GM18505 (cell line): ENCODE results near the gene ZBP1.

Experiments used
- ATAC-seq: cut with Tn5 transposase; IDR thresholded peaks from one replicate; pipeline ENCODE4 v1.9.1; 2021; ENCODE audit not compliant: unreplicated experiment
- POLR2A ChIP-seq: IDR thresholded peaks from 4 replicates; pipeline ENCODE4 v1.6.1; 2011; ENCODE audit warnings: borderline replicate concordance; ENCODE audit not compliant: insufficient read depth, insufficient read length; ENCODE audit errors: extremely low read depth

ZBP1 gene

DNA sequence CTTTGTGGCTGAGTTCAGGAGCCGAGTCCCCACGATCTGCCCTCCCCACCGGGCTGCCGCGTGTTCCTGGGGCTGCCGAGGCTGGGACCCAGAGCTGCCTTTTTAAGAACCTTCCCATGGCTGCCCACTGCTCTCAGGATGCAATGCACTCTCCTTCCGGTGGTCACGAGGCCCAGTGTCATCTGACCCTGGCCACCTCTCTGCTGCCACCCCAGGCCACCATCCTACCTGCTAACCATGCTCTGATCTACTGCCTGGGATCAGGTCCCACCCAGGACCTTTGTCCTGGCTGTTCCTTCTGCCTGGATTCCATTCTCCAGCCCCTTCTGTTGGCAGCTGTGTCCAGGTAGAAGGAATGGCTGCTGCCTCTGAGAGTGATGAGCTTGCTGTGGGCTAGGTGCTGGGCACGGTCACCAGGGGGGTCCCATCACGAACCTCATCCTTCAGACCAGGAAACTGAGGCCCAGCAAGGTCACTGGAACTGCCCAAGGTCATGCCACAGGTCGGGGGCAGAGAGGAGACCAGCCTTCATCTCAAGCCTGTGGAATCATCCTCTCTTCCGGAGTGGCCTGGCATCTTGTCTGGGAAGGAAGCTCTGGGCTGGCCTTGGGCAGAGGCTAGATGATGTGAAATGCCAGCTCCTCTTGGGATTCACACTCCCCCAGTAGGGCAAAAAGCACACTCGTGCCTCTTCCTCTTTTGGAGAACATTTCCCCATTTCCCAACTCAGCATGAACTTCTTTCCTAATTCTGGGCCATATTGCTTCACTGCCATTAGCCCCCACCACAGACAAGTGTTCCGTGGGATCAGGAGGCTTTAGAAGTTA, 38.8 kb downstream of the ZBP1 start:
- no peak for ATAC-seq
- TF ChIP-seq POLR2A: no peak

DNA sequence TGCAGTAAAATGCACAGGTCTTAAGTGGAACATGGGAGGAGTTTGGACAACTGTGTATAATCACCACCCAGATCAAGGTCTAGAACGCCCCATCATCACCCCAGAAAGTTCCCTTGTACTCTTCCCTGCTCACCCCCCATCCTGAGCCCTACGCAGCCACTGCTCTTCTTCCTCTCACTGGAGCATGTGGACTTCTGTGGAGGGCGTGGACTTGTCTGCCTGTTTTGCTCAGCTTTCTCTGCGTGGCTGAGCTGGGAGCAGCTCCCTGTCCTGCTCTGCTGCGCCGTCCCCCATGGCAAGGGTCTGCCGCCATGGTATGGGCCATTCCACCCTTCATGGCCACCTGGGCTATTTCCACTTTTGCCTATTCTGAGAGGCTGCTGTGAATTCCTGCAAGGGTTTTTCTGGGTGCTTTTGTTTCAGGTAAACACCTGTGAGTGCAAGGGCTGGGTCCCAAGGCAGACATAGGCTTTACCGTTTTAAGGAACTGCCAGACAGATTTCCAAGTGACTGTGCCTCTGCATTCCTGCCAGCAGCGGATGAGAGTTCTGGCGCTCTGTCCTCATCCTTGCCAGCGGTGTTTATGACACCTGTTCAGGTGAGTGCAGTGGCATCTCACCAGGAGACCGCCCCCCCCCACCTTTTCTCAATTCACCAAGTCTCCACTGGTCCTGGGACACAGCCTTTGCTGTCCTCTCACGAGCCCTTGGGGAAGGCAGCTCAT, 39.6 kb downstream of the ZBP1 start:
- ATAC-seq: no peak
- TF ChIP-seq POLR2A: no peak

- no peak for ATAC-seq
- TF ChIP-seq POLR2A: no peak
These were observed 40.3 kb downstream of the ZBP1 start for GRCh38 chr20:57579898-57580447.

DNA sequence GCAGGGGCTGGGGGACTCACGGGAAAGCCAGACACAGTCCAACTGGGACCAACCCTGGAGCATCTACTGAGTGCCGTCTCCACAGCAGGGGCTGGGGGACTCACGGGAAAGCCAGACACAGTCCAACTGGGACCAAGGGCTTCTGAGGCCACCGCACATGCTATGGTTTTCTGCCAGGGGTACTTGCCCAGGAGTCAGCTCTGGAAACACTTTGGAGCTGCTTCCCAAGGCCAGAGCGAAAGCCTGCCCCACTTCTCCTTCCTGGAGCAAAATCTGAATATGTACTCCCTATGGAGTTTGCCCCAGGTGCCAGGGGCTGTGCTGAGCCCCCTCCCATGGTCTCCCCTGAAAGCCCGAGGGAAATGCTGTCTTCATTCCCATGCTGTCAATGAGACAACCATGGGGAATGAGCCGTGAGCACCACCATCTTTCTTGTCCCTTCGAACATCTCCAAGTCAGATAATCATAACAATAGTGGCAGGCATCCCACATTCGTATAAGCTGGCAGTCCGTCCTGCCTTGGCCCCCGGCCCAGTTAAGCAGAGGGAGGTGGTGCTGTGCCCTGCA, 40.8 kb downstream of the ZBP1 start:
- no peak for ATAC-seq
- TF ChIP-seq POLR2A: no peak

DNA sequence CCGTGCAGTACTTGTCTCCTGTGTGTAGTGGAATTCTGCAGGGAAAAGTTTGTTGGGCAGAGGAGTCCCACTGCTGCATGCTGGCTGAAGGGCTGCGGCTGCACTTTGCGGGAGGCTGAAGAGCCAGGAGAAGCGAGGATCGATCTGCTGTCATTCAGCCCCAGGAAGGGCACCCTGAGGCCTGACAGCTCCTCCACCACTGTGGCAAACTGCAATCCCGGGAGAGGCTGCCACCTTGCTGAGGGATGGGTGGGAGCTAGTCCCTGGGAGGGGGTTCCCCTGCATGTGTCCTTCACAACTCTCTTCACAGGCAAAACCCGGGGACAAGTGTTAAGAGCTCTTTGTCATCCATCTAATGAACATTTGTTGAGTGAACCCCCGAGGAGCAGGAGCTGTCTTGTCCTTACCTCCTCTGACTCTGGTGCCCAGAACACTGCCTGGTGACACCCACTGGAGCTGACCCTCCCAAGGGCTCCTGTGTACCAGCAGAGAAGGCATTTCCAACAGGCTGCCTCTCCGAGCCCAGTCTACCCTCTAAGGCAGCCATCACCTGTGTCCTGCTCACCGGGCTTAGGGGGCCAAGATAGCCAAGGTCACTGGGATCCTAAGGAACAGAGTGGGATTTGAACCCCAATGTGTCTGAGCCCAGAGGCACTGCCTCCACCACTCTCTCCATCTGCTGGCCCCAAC, 41.6 kb downstream of the ZBP1 start:
- TF ChIP-seq POLR2A: no peak
- ATAC-seq: no peak

GRCh38 chr20:57577679-57578475, 42.3 kb downstream of the ZBP1 start:
- ATAC-seq: no peak

DNA sequence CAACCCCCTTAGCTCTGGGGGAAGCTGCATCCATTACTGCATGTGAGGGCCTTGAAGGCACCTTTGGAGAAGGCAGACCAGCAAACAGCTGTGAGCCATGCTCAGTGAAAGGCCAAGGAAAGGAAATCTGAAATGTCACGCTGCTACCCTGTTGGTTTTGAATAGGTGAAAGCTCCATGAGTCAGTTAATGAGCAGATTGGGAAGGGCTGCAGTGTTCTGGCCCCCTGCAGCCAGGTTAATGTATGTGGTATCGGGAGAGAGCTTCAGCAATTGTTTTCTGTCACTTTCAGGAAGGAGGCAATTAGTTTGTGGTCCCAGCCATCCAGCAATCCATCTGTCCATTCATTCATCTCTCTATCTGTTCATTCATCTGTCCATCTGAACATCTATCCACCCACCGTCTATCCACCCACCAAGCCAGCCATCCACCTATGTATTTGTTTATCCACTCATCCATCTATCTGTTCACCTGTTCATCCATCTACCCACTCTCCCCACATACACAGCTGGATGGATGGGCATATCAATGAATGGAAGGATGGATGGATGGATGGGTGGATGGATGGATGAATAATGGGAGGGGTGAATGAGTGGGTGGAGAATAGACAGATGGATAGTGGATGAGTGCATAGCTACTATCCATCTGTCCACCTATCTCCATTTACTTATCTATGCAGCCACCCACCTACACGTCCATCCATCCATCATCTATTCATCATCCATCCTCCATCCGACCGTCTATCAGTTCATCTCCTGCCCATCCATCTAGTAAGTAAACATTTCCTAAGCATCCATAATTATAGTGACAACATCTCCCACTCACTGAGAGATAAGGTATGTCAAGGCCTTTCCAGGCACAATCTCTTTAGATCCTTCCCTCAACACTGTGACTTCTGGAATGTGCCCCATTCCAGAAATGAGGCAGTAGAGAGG, 43.3 kb downstream of the ZBP1 start:
- no peak for TF ChIP-seq POLR2A
- no peak for ATAC-seq

More at GRCh38 chr20:57577679-57578475, 42.3 kb downstream of the ZBP1 start:
- TF ChIP-seq POLR2A: no peak

DNA sequence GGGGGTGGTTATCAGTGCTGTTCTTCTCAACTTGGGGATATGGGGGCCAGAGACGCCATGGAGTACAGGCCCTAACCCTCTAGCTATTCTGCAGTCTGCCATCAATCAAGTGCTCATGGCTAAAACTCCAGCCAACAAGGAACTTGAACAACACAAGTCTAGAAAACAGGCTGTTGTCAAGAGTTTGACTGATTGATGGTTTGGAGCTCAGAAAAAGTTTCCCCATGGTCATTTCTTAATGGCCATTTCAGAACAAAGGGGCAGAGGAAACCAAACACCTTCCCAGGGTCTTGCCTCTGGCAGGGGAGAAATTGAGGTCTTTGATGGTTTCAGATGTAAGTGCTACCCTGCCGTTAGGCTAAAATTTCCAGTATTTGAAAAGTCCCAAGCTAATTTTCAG, 44.2 kb downstream of the ZBP1 start:
- TF ChIP-seq POLR2A: no peak
- ATAC-seq: no peak

DNA sequence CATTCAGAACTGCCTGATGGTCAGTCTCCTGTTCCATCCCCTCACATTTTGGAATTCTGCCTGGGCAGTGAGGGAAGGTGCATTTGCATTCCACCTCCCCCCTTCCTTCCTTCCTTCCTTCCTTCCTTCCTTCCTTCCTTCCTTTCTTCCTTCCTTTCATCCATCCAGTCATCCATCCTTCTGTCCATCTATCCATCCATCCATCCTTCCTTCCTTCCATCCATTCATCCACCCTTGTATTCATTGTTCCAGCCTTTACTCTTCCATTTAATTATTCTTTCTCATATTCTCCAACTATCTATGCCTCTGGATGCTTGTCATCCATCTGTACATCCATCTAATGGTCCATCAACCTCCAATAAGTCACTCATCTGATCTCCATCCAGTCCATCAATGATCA, 45.3 kb downstream of the ZBP1 start:
- ATAC-seq: no peak
- no peak for TF ChIP-seq POLR2A

- ATAC-seq: no peak
- no peak for TF ChIP-seq POLR2A
These were observed 46.3 kb downstream of the ZBP1 start for GRCh38 chr20:57573894-57574293.

GRCh38 chr20:57573242-57573641, 47.0 kb downstream of the ZBP1 start:
- TF ChIP-seq POLR2A: no peak
- ATAC-seq: no peak

- no peak for TF ChIP-seq POLR2A
- no peak for ATAC-seq
These were observed 48.3 kb downstream of the ZBP1 start for GRCh38 chr20:57571782-57572416.

DNA sequence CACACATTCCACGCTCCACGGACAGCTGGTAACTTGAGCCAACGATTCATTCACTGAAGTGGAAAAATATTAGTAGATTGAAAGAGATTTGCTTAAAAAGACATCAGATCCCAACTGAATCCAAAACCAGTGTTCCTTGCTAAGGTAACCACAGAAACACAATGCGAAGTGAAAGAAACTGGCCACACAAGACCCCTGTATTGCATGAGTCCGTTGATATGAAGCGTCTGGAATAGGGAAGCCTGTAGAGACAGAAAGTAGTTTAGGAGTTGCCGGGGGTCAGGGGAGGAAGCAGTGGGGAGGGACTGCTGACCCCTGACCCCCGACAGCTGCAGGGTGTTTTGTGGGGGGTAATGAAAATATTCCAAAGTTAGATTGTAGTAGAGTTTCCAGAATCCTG, 49.3 kb downstream of the ZBP1 start:
- no peak for ATAC-seq
- TF ChIP-seq POLR2A: no peak
